HG02763 (cell line): ENCODE results near the gene LILRA6.
"Not testable (repeated sequence)": the region's sequence is repeated elsewhere in the genome, so short reads cannot be mapped to it uniquely, and the experiment has no call there.

Source experiments
- ATAC-seq: cut with Tn5 transposase; IDR thresholded peaks from one replicate; pipeline ENCODE4 v1.9.1; 2021; ENCODE audit warnings: mild to moderate bottlenecking, moderate library complexity; ENCODE audit not compliant: unreplicated experiment

Gene LILRA6

GRCh38 chr19:54208784-54209057 lies 33.9 kb downstream of the LILRA6 start:
- ATAC-seq, result no peak

- peak; percentile 44 for ATAC-seq
Observed at GRCh38 chr19:54207983-54208783, 34.4 kb downstream of the LILRA6 start.

- ATAC-seq, result no peak
Observed at GRCh38 chr19:54207676-54207982, 35.0 kb downstream of the LILRA6 start.

GRCh38 chr19:54207193-54207592 lies 35.4 kb downstream of the LILRA6 start:
- ATAC-seq, result not testable (repeated sequence)

GRCh38 chr19:54206831-54207177 lies 35.8 kb downstream of the LILRA6 start:
- ATAC-seq, result no peak

- ATAC-seq, result no peak
Observed at GRCh38 chr19:54206030-54206830, 36.4 kb downstream of the LILRA6 start.

GRCh38 chr19:54204767-54205468 lies 37.7 kb downstream of the LILRA6 start:
- no peak for ATAC-seq

GRCh38 chr19:54203151-54203611 lies 39.4 kb downstream of the LILRA6 start:
- ATAC-seq, result no peak

- ATAC-seq, result no peak
Observed at GRCh38 chr19:54201980-54202379, 40.6 kb downstream of the LILRA6 start.

- ATAC-seq, result no peak
Observed at GRCh38 chr19:54201172-54201701, 41.4 kb downstream of the LILRA6 start.

GRCh38 chr19:54199401-54199800 lies 43.2 kb downstream of the LILRA6 start:
- ATAC-seq, result no peak

GRCh38 chr19:54197121-54197520 lies 45.5 kb downstream of the LILRA6 start:
- no peak for ATAC-seq

- no peak for ATAC-seq
Observed at GRCh38 chr19:54196536-54196935, 46.1 kb downstream of the LILRA6 start.

- ATAC-seq, result not testable (repeated sequence)
Observed at GRCh38 chr19:54194463-54194862, 48.1 kb downstream of the LILRA6 start.

- no peak for ATAC-seq
Observed at GRCh38 chr19:54193011-54193410, 49.6 kb downstream of the LILRA6 start.

GRCh38 chr19:54191811-54192453 lies 50.7 kb downstream of the LILRA6 start:
- ATAC-seq, result no peak

- ATAC-seq, result peak; percentile 26
Observed at GRCh38 chr19:54191011-54191810, 51.4 kb downstream of the LILRA6 start, which contains the start of gene TSEN34. Gene TSEN34, plus strand, starts transcription at chr19:54191308. Its CDS starts 57 bp downstream, at chr19:54191365.

- ATAC-seq, result peak; percentile 43
Observed at GRCh38 chr19:54190503-54191010, 52.0 kb downstream of the LILRA6 start.

- peak; percentile 43 for ATAC-seq
Observed at GRCh38 chr19:54189735-54190502, 52.7 kb downstream of the LILRA6 start.
